Effector CD8-positive, alpha-beta T cell (primary cell): ENCODE data around the gene ZXDC.
A peak's percentile ranks its signal among the peaks of the same experiment; 100 is the strongest.

Experiments
- DNase-seq: peaks from one replicate; lab custom pipeline; 2025; lab: John Stamatoyannopoulos, UW
- total RNA-seq, 4 experiments: gene quantifications; one replicate each; lab custom pipeline; 2026; lab: John Stamatoyannopoulos, UW

Gene ZXDC, protein sequence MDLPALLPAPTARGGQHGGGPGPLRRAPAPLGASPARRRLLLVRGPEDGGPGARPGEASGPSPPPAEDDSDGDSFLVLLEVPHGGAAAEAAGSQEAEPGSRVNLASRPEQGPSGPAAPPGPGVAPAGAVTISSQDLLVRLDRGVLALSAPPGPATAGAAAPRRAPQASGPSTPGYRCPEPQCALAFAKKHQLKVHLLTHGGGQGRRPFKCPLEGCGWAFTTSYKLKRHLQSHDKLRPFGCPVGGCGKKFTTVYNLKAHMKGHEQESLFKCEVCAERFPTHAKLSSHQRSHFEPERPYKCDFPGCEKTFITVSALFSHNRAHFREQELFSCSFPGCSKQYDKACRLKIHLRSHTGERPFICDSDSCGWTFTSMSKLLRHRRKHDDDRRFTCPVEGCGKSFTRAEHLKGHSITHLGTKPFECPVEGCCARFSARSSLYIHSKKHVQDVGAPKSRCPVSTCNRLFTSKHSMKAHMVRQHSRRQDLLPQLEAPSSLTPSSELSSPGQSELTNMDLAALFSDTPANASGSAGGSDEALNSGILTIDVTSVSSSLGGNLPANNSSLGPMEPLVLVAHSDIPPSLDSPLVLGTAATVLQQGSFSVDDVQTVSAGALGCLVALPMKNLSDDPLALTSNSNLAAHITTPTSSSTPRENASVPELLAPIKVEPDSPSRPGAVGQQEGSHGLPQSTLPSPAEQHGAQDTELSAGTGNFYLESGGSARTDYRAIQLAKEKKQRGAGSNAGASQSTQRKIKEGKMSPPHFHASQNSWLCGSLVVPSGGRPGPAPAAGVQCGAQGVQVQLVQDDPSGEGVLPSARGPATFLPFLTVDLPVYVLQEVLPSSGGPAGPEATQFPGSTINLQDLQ
- 84.1 to 97.9 (median 90.9) reads per million in 4 experiments for total RNA-seq

DNA sequence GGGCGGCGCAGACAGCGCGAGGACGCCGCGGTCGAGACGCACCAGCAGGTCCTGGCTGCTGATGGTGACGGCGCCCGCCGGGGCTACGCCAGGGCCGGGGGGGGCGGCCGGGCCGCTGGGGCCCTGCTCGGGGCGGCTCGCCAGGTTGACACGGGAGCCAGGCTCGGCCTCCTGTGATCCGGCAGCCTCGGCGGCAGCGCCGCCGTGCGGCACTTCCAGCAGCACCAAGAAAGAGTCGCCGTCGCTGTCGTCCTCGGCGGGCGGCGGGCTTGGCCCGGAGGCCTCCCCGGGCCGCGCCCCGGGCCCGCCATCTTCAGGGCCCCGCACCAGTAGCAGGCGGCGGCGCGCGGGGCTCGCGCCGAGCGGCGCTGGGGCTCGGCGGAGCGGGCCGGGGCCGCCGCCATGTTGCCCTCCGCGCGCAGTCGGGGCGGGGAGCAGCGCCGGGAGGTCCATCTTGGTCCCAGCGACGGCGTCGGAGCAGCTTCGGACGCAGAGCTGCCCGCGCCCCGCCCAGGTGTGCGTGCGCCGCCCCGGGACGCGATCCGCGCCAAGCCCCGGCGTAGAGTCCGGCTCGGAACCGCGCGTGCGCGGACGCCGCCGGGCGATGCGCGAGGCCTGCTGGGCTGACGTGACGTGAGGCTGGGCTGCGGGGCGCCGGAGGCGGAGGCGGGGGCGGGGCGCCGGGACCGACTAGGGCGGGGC is at the start of gene ZXDC:
ZXDC (minus strand) TSS at position 479 of the 702 bp plus-strand sequence; CDS start at position 453, 26 bp downstream.
- DNase-seq: peak; percentile 86

DNA sequence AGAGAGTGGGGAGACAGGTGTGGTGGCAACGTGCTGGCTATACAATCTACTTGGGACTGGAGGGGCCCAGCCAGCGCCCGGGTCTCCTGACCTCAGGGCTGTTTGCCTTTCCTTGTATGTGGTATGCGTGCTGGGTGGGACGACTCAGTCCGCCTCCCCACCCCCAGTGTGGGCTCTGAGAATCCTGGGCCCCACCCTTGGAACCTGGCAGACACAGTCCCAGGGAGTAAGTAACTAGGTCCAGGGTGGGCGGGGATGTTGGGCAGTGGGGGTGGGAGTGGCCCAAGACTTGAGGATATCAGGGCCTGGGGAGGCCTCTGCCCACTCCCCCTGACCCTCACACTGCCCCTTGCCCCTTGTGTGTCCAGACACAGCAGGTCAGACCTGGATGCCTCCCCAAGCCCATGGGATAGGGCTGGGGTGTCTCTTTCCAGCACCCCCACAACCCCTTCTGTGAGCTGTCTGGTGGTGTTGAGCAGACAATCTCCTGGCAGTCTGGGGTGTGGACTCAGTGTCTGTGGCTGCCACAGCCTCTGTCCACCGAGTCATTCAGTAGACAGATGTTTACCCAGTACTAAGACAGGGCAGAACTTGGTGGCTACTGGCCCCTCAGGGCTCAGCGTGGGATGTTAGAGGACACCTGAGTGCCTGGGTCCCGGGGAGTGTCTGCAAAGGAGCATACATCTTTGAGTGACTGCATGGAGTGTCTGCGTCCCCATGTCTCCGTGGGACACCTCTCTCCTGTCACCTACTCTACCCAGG is 49.6 kb upstream of the ZXDC start:
- no peak for DNase-seq

DNA sequence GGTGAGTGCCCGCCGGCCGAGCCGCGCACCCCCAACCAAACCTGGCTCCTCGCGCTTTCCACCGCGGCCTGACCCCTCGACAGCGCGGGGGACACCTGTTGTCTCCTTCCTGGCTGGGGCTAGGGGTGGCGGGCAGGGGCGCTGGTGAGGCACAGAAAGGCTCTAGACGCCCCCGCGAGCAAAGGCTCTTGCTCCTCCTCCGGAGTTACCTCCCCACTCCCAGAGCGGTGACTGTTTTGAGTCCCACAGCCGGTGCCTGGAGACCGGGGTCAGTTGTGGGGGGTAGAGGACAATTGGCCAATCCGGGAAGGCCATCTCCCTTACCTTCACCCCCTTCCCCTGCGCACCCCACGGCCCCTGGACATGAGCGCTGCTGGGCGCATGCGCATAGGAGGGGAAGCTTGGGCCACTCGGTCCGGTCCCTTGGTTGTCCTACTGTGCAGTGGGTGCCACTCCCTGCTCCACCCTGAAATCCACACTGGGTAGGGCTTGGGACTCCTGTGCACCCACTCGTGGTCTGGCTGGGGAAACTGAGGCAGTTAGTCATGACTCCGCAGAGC is 48.8 kb upstream of the ZXDC start:
- DNase-seq: no peak

DNA sequence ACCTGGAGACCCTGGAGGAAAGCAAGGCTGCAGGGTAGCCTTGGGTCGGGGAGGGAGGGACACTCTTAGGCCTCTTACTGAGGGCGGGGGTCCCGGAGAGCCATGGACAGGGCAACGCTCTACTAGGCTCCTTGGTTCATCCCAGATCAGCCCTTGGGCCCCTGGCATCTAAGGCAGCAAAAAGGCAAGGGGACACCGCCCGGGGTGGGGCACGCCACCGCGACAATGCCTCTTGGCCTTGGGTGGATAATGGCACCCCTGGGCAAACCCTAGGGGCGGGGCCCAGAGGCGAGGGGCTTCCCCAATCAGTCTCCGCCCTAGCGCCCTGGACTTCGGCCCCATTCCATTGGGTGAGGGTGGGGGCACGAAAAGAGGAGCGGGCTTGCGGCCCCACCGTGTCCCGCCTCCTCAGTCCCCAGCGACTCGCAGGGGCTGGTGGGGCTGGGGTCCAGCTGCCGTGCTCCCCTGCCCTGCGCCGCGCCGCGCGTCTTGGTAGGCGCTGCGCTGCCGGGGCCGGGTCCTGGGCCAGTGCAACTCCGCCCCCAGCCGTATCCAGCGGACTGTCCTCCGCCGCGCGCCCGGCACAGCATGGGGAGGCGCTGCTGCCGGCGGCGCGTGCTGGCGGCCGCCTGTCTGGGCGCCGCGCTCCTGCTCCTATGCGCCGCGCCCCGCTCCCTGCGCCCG is 48.2 kb upstream of the ZXDC start, which contains the start of gene CHST13:
CHST13 (plus strand) TSS at position 411 of the 684 bp plus-strand sequence; CDS start at position 589, 178 bp downstream.
- DNase-seq: no peak

DNA sequence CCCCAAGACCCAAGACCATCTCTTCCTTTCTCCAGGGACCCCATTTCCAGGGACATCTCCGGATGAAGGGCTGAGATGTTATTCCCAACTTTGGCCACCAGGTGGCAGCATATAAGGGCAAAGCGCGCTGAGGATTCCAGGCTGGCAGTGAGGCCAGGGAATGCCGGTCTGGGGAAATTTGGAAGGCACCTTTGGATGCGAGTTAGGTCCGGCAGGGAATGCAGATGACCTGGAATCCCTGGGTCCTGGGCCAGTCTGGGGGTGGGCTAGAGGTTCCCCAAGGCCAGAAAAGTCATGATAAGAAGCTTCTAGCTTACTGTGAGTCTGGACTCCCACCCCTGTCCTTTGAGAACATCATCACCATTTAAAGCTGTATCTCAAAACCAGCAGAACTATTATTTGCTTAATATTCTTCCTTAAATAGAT is 46.7 kb upstream of the ZXDC start:
- DNase-seq: peak; percentile 40

DNA sequence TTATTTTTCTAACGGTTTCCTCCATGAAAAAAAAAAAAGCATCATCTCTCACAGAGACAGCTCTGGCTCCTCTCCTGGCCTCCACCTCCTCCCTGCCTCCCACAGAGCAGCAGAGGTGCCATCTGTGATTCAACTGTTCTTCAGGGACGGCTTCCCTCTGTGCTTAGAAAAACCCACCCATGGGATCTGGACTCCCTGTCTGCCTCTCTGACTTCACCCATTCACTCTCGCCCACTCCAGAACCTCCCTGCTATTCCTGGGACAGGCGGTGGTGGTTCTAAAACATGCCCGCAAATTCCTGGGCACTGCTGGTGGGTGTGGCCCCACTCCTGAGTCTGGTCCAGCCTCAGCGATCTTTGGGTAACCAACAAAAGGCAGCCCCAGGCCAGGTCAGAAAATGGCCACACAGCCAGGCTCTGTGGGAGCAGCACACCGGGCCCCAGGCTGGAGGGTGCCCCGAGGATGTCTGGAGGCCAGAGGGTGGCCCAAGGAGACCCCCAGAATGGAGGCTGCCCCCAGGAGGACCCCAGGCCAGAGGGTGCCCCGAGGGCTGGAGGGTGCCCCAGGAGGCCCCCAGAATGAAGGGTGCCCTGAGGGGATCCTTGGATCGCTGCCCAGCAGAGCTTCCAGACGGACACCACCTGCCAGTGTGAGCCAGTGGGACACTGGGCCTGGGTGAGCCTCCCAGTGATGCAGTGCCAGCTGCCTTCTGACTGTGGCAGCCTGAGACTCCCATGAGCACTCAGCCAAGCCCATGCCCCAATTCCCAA is 45.6 kb upstream of the ZXDC start:
- no peak for DNase-seq

DNA sequence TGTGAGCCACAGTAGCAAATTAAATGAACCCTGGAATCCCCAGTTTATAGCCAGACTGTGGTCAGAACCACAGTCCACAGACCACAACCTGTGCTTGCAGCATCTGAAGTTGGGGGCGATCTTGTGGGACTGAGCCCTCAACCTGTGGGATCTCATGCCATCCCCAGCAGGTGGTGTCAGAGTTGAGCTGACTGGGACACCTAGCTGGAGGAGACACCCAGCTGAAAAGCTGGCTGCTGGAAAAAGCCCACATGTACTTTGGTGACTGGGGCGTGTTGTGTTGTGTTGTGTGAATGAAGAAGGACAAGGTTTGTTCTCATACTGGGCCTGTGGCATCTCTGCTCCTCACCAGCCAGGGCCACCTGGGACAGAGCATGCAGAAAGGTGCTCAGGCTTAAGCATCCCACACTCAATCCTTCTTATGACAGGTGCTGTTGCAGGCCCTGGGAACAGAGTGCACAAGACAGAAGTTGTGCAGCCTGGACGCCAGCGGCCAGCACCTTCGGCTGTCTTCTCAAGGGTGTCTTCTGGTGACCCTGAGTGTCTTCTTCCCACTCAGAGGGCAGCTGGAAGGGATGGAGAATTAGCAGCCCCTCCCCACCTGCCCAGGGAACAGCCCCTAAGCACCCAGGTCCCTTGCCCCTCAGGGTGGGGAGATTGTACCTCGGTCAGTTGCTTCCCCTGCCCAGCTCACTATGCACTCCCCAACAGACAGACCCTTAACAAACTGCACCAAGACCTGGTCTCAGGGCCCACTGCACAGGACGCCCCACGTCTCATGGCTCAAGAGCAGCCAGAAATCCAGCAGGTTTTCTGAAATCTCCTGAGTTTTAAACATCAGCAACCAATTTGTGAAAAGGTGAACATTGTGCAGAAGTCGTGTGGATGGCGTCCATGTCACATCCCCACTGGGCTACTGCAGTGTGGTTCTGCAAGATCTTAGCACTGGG is 44.1 kb upstream of the ZXDC start:
- no peak for DNase-seq

DNA sequence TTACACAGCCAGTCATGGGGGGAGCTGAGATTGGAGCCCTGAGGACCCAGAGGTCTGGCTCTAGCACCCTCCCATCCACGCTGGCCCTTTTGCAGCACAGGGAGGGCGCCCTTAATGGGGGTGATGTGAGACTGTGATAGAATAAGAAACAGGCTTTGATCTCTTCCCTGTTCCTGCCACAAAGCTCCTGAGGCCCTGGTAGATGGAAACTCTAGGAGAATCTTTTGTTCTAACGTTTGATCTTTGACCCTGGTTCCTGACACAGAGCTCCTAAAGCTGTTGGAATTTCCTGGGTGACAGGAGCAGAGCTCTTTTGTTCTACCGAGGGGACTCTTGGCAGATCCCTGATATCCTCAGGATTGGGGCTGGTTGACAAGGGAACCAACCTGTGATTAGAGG is 43.1 kb upstream of the ZXDC start:
- no peak for DNase-seq

DNA sequence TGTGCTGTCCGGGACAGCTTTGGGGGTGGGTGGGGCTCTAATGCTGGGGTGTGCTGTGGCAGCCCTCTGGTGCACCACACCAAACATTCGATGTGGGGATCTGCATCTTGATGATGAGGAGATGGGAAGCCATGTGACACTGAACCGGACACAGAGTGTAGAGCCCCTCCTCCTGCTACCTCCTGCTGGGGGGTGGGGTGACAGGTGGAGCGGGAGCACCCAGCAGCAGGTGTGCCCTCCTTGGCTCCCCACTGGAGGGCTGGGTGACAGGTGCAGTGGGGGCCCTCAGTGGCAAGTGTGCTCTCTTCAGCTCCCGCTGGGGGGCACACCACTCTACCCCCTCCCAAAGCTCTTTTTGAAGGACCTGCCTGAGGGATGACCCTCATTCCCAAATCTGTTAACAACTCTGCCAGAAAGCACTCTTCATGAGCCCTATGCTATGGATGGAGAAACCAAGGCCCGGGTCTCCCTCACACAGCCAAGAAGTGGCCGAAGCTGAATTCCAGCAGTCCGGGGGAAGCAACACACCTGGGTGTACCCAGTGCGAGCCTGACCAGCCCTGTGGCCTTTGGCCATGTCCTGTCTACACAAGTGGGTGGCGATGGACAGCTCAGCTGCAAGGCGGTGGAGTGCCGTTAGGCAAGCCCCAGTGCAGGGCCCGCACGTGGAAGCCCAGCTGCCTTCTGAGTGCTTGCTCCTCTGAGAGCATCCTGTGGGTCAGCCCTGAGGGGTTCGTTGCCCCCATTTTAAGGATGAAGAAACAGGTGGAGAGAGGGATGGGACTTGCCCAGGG is 42.5 kb upstream of the ZXDC start:
- no peak for DNase-seq

DNA sequence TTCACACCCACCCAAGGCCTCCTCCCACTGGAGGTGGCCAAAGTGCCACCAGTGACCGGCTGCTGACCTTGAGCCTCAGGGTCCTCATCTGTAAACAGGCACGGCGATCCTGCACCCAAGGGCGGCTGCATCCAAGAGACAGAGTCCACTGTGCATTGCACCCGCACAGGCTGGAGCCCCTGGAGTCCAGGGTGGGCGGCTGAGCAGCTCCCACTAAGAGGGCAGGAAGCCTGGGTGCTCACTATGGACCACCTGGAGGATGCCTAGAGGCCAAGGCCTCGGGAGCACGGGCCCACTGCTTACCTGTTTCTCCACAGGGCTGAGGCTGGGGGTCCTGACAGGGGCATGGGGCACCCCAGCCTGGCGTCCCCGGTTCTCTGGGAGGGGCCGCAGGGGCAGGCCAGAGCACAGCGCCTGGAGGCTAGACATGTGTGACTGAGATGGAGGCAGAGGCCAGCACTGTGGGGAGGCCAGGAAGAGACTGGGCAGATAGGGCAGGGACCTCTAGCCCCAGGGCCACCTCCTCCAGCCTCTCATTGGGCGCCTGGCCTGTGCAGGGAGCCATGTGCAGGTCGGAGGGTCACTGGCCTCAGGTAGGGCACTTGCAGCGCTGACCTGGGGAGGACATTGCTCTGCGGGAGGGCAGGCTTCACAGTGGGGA is 41.7 kb upstream of the ZXDC start, which contains the start of gene UROC1:
UROC1 (minus strand) TSS at position 483 of the 661 bp plus-strand sequence; CDS start at position 429, 54 bp downstream.
- DNase-seq: no peak

DNA sequence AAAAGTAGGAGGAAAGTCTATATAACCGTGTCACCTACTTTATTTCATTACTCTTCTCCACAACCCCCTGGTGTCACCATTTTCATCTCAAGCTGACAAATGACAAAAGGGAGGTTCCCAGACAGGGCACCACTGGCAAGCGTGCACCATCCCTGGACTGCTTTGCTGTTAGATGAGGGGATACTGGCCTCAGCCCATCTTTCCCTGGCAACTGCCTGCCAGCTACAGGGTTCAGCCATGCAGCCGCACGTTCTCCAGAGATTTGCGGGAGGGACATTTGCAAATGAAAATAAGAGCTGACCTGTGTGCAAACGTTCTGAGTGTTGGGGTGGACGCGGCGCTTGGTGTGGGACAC is 41.2 kb upstream of the ZXDC start:
- no peak for DNase-seq

DNA sequence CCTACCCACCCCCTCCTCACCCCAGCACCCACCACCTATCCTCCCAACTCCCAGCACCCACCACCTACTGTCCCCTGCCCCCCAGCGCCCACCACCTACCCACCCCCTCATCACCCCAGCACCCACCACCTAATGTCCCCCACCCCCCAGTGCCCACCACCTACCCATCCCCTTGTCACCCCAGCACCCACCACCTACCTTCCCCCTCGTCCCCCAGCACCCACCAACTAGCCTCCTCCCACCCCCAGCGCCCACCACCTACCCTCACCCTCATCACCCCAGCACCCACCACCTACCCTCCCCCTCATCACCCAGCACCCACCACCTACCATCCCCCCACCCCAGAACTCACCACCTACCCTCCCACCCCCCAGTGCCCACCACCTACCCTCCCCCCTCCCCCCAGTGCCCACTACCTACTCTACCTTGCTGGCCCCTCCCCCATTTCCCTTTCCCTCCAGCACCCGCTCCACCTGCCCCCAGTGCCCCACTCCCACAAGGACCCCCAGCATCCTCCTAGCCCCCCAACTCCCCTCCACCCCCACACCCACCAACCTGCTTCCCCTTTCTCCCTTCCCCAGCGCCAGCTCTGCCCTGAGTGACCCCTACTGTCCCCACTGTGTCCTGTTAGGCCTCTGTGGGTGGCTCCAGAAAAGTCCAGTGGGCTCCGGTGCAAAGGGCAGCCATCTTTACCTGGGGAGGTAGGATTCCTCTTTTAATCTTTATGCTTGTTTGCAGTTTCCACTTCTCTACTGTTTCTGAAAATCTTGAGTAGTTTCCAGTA is 40.7 kb upstream of the ZXDC start:
- DNase-seq: no peak

DNA sequence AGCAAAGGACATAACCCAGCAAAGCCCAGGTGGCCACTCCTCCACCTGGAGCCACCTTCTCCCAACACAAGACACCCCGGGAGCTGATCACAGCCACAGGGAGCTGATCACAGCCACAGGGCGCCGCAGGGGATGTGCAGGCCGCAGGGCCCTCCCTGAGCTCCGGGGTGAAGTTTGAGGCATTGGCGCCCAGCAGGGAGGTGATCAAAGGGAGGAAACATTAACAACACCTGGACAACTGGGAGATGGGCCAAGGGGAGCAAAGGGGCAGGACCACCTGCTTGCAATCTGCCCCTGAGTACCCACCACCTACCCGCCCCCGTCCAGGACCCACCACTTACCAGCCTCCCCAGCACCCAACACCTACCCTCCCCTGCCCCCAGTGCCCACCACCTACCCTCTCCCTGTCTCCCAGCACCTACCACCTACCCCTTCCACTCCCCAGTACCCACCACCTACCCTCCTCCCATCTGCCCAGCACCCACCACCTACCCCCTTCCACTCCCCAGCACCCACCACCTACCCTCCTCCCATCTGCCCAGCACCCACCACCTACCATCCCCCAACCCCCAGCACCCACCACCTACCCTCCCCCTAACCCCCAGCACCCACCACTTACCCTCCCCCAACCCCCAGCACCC is 39.5 kb upstream of the ZXDC start:
- no peak for DNase-seq

DNA sequence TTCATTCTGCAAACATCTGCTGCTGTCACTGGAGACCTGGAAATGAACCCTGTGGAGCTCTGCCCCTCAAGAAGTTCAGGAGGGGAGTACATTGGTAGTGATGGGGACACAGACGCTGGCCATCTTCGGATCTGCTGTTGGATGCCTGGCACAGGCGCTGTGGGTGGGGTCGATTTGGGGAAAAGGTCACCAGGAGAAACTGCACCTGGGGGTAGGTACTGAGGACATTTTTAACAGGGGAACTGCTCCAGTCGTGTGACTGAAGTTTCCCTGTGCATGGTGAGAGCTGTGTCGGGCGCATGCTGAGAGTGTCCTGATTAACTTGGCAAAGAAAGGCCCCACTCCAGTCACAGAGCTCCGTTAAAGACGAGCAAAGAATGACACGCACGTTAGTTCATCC is 38.5 kb upstream of the ZXDC start:
- DNase-seq: no peak

DNA sequence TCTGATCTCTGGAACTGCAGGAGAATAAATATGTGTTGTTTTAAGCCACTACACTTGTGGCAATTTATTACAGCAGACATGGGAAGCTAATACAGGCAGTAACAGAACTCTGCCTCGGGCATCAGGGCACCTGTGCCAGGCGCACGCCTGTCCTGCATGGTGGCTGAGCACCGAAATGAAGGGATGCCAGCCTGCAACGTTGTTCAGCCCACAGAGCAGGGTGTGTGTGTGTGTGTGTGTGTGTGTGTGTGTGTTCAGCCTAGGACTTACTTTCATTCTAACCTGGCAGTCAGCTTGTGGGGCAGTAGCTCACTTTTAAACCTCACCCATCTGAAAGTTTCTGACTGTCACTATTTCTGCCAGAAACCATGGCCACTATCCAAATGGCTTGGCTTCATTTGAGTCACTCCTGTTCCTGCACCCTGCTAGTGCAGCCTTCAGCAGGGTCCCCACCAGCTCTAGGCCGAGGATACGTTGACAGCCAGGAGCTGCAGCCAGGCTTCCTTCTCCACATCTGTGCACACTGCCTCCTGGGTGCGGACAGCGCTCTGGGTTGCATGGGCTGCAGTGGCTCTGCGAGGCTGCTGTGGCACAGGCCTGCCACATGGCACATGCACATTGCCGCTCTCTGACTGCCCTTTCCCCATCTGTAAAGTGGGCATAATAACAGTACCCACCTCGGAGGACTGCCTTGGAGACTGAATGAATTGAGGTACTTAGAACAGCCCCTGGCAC is 37.4 kb upstream of the ZXDC start:
- DNase-seq: no peak
